Measurements from ENCODE around the gene CALML3.

Gene CALML3

DNA sequence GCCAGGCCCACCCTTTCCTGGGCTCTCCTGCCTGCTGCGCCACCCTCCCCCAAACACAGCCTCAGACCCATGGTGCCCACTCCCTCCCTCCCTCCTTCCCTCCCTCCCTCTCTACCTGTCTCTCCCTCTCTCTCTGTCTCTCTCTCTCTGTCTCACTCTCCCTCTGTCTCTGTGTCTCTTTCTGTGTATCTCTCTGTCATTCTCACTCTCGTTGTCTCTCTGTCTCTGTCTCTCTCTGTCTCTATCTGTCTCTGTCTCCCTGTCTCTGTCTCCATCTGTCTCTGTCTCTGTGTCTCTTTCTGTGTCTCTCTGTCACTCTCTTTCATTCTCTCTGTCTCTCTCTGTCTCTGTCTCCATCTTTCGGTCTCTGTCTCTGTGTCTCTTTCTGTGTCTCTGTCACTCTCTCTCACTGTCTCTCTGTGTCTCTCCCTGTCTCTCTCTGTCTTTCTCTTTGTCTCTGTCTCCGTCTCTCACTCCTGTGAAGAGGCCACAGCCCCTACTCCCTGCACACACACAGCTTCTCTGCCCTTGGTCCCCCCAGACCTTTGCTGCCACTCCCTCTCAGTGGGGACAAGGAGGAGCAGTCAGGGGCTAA, 51.5 kb downstream of the CALML3 start:
- no peak overlapping the region for H3K4me3 ChIP-seq (replicated peaks; ENCODE audit: low read depth, low read length)
- no peak for DNase-seq (ENCODE audit: extremely low read depth, low read depth)
- TF ChIP-seq, protein P1, sequence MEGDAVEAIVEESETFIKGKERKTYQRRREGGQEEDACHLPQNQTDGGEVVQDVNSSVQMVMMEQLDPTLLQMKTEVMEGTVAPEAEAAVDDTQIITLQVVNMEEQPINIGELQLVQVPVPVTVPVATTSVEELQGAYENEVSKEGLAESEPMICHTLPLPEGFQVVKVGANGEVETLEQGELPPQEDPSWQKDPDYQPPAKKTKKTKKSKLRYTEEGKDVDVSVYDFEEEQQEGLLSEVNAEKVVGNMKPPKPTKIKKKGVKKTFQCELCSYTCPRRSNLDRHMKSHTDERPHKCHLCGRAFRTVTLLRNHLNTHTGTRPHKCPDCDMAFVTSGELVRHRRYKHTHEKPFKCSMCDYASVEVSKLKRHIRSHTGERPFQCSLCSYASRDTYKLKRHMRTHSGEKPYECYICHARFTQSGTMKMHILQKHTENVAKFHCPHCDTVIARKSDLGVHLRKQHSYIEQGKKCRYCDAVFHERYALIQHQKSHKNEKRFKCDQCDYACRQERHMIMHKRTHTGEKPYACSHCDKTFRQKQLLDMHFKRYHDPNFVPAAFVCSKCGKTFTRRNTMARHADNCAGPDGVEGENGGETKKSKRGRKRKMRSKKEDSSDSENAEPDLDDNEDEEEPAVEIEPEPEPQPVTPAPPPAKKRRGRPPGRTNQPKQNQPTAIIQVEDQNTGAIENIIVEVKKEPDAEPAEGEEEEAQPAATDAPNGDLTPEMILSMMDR (IDR thresholded peaks at IDR 0.05; ENCODE audit: low read depth, low read length, missing control alignments) = no peak
